Measurements from ENCODE around the gene ZNF639.
A peak's percentile ranks its signal among the peaks of the same experiment; 100 is the strongest.

ZNF639 gene

DNA sequence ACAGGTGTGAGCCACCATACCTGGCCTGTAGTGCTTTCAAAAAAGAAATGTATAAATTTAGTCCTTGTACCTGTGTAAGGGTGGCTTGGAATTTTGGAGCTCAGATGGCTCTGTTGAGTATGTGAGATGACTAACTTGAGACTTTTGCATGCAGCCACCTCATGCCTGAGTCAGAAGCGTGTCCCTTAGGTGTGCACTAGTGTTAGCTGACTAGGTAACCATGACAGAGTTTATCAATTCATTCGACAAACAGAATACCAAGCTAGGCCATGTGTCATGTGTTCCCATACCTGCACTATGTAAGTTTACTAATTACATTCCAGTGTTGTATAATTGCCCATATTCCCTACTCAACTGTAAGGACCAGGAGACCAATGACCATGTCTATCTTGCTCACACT is 4.0 kb upstream of the ZNF639 start:
- no peak for DNase-seq

DNA sequence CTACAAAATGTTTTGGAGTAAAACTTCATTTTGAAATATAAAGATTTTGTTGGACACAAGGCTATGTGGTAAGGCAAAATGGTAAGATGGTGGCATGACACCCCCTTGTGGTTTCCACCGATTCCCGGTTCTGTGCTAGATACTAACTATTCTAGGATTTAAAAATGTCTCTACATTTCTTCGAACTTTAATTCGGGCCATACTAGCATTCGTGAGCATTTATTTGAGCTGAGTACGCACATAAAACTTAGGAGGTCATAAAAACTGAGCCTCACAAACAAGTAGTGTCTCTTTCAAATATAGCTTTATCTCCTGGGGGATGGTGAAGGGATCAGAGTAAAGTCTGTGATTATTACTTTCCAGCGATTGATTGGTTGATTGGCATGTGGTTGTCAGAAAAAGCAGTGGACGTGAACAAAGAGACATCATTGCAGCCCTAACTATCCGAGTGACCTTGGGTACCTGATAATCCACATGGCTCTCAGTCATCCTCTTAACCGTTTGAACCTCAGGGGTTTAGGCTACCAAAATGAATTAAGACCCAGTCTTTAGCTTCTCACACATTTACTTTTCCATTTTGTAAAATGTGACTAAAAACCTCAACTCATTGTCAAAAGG is 1.1 kb upstream of the ZNF639 start:
- DNase-seq, result peak; percentile 6 to 37

DNA sequence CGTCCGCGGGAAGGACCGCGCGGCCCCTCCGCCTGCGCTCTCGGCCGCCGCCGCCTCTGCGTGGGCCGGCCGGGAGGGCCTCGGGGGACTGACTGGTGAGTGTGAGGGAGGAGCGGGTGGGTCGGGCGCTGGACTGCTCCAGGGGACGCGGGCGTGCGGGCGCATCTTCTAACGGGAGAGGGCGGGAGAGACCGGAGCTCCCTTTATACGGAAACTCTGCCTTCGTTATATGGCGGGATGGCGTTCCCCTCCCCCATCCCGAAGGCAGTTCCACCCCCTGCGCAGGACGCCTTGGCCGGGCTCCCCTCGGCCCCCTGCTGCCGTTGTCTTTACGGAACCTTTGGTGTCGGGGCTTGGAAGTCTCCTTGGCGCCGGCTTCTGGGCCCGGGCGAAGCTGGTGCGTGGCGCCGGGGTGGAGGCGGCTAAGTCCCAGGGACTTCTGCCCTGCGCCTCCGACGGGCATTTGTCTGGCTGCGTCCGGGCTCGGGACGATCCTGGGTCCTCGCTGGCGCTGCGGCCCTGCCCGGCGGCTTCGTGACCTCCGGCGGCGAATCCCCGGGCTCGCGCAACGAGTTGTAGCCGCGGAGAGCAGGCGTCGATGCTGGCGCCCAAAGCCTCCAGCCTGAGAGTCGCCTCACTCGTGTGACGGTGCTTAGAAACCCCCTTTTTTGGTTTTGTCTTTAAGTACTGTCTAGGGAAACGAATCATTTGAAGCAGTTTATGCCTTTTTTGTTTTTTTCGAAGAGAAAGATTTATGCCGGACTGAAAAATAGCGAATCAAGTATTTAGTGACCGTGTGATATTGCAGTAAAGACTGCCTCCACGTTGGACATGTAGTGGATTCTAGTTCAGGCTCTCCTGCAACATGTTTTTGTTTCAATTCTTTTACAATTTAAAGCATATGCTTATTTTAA is 623 bp downstream of the ZNF639 start:
- peak; percentile 26 to 50 for DNase-seq

DNA sequence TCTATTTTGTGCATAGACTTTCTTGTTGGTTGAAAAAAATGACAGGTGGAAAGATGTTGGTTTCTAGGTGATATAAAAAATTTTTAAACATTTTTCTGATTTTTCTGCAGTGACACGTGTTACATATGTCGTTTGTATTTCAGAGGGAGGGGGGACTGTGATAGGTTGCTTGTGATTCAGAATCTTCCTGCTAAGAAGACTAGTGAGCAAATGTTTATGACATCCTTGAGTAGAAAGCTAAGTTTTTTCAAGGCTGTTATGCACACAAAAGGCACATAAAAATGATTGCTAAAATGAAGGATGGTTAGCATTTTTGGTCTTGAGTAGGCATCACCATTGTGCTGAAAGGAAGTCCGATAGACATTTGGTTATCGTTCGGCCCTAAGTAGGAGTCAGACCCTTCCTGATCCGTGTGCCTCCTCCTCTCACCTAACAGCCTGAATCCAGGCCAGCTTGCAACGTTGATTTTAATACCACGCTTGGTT is 1.5 kb downstream of the ZNF639 start:
- DNase-seq, result no peak

DNA sequence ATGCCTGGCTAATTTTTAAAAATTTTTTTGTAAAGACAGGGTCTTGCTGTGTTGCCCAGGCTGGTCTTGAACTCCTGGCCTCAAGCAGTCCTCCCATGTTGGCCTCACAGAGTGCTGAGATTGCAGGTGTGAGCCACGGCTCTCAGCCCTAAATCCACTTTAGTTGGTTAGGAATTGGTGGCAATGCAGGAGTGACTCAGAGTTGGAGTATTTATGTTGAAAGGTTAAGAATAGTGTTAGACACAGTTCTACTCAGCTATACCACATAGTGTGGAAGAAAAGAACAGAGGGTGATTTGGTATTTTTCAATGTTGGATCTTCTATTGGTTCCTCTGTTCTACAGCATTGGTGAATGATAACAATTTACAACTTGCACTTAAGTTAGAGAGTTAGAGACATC is 7.6 kb downstream of the ZNF639 start:
- DNase-seq, result no peak

DNA sequence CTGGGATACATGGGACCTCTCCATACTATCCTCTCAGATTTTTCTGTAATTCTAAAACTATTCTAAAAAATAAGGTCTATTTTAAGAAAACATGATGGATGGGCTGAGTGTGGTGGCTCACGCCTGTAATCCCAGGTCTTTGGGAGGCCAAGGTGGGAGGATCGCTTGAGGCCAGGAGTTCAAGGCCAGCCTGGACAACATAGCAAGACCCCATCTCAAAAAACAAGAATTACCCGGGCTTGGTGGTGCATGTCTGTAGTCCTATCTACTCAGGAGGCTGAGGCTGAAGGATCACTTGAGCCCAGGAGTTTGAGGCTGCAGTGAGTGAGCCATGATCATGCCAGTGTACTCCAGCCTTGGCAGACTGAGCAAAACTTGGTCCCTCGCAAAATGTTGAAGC is 9.4 kb downstream of the ZNF639 start:
- no peak for DNase-seq

DNA sequence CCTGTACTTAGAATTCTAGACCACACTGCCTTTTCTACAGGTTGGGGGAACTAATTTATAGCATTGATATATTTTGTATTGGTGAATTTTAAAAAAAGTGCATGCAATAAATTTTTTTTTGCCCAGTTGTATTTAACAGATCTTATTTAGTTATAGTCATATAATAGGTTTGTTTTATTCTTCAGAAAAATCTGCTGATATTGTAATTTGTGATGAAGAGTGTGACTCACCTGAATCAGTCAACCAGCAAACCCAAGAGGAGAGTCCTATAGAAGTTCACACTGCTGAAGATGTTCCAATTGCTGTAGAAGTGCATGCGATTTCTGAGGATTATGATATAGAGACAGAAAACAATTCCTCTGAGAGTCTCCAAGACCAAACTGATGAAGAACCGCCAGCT is 10.3 kb downstream of the ZNF639 start:
- no peak for DNase-seq

DNA sequence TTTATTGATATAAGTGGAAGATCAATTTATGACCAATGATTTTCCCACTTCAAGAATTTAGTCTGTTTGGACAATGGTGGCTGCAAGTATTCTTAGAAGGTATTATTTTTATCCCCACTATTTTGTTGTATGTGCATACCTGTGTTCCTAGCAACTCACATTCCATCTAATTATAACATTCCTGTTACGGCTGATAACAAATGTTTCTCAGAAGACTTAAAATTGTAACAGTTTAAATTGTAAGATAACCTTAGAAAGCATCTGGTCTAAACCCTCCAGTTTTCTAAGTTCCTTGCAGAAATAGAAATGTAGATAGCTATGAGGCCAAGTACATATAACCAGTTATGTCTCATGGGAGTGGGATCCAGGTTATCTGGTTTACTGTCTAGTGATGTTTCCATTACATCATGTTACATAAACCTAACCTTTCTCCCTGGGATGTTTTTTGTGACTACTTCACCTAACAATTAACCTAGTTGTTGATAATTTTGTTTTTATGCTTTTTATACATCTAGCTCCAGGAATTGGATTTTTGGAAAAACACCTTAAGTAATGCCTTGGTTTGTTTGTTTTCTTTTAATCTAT is 13.6 kb downstream of the ZNF639 start:
- no peak for DNase-seq

DNA sequence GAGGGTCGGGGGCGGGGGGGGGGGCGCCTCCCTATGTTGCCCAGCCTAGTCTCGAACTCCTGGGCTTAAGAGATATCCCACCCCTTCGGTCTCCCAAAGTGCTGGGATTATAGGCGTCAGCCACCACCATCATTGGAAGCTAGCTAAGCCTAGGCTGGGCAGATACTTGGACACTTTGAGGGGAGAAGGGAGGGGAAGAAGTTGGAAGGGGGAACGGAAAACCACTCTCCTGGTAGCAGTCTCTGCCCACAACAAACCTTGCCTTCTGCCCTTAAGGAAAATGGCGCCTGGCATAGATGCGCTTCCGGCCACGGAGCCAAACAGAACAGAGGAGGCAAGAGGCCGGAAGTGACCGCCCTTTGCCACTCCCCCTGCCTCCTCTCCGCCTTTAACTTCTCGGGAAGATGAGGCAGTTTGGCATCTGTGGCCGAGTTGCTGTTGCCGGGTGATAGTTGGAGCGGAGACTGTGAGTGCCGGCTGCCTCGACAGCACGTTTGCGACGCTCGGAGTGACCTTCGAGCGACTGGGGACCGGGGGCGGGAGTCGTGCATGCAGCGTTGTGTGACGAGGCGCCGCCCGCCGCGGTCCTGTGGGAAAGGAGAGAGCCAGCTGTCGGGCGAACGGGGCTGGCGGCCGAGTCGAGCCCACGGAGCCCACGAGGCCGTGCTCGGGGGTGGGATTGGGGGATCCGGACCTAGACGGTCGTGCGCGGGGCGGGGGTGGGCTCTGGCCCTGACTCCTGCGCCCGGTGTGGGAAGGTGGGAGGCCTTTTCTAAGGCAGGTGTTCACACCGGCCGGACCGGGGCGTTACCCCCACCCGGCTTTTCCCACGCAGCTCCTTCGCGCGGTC is 24.7 kb downstream of the ZNF639 start, which contains the start of gene MFN1:
Gene MFN1, plus strand, starts transcription at position 365 of the 850 bp plus-strand sequence. CDS start 1,143 bp downstream, outside the sequence.
- peak; percentile 84 to 92 for DNase-seq

DNA sequence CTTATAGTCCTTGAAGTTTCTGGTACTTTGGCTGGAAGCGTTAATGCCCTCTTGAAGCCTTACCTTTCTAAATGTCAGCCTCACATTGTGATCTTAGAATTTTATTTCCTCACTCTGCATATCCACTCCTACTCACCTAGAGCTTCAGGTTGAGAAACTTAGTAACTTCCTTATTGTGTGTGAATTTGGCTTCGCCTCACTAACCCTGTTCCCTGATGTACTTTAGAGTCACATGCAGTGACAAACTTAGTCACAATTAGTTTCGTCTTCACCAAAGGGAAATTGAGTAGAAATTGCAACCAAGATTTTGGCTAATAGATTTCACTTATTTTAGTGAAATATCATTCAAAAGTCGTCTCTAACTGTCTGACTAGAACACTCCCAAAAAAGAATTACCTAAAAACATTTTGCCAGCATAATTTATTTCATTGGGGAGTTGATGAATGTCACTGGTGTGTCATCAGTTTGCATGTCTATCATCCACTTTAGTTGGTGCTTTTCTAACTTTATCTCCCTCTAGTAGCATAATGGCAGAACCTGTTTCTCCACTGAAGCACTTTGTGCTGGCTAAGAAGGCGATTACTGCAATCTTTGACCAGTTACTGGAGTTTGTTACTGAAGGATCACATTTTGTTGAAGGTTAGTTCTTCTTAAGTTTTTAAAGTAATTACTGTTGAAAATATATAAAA is 25.6 kb downstream of the ZNF639 start:
- DNase-seq, result no peak

DNA sequence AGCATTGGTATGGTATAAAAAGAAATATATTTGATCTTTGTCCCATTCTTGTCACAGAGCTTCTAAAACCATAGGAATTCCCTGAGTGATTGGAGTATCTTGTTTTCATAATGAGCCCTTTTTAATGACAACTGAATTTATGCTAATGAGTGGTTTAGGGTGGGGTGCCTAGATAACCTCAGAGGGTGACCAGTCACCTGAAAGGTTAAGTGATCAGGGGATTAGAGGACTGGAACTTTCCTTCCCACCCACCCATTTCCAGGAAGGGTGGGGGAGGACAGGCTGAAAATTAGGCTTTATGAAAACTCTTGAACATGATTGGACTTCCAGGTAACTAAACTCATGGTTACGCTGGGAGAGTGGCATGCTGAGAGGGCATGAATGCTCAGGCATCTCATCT is 33.2 kb downstream of the ZNF639 start:
- no peak for DNase-seq

DNA sequence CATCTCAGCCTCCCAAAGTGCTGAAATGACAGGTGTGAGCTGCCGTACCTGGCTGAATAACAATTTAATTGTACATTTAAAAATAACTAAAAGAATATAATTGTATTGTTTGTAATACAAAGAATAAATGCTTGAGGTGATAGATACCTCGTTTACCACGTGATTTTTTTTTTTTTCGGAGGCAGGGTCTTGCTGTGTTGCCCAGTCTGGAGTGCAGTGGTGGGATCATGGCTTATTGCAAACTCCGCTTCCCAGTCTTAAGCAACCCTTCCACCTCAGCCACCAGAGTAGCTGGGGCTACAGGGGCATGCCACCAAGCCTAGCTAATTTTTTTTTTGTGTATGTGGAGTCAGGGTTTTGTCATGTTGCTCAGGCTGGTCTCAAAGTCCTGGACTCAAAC is 40.5 kb downstream of the ZNF639 start:
- no peak for DNase-seq

DNA sequence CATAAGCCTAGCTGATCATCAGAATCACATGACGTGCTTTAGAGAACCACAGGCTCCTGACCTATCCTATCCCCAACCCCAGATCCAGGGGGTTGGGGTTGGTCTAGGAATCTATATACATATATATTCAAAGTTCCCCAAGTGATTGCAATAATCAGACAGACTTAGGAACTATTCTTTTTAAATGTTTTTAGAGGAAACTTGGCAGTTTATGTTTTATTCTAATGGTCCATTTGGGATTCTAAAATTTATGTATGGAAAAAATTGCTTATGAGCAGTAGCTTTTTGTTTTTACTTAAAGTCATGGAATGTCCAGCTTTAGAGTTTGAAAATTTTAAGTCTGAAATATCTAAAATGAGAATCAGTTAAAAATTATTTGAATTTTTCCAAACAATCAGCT is 46.8 kb downstream of the ZNF639 start:
- no peak for DNase-seq

DNA sequence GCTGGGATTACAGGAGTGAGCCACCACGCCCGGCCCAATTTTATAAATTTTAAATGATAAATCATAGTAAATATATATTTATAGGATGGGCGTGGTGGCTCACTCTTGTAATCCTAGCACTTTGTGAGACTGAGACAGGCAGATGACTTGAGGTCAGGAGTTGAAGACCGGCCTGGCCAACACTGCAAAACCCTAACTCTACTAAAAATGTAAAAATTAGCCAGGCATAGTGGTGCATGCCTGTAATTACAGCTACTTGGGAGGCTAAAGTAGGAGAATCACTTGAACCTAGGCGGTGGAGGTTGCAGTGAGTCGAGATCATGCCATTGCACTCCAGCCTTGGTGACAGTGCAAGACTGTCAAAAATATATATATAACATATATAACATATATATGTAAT is 51.1 kb downstream of the ZNF639 start:
- no peak for DNase-seq

DNA sequence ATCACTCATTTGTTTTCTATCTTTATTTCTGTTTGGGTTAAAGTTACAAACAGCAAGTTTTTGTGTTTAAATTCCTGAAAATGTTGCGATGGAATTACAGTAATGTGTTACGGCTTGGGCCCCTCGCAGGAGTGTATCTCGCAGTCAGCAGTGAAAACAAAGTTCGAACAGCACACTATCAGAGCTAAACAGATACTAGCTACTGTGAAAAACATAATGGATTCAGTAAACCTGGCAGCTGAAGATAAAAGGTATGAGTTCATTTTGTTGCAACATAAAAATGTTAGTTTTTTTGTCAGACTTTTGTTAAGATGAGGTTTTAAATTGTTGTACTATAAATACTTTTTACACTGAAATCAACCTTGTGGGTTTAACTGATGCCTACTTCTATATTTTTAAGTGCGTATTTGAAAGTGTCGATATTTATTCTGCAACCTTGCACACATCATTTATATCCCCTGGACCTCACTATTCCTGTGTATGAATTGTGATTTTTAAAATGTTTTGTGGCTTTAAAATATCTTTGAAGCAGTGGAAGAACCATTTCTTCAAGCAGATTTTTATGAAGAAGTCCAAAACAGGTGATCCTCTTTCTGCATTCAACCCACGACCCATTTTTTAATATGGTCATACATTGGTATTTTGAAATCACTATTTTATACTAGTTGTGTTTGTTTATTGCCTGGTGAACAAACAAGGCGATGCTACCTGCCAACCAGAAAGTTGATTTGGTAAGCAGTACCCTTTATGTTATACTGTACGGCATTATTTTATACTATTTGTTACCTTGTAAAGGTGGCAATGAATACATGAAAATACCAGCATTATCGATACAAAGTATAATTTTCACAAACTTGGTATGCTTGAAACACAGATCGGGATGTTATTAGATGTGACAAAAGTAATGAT is 52.5 kb downstream of the ZNF639 start:
- DNase-seq, result no peak

DNA sequence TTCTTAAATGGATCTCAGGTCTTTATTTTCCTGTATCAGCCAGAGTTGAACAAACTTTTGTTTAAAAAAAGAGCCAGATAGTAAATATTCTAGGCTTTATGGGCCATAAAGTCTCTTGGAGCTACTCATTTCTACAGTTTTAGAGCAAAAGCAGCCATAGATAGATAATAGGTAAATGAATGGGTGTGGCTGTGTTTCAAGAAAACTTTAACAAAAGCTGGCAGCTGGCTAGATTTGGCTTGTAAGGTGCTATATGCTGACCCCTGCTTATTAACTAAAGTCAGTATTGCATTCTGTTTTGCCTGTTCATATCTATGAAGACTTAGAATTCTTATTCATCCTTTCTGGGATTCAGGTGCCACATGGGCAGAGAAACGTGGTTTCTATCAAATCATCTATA is 53.6 kb downstream of the ZNF639 start:
- no peak for DNase-seq

Data from NCI-H1930 (cell line).